Measurements from ENCODE around the gene ABCA5.

ABCA5 gene

DNA sequence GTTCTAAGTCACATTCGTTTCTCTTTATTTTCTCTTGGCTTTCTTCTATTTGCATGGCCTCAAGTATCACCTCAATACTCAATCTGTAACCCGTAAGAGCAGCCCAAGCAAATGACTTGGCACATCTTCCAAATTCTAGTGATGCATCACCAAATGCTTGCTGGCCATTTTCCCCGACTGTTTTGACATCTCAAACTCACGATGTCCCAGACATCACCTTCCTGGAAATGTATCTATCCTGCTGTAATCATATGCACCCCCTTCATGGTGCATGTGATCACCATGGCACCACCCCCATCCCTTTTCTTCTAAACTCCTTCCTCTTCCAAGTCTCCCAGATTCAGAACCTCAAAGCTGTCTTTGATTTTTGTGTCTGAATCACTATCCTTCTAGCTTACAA, 24.0 kb upstream of the ABCA5 start:
- H3K27me3 ChIP-seq (ENCODE audit: insufficient read depth, low read depth, severe bottlenecking) = no peaks in the 10 kb centered on the region
- TF ChIP-seq, protein P1, sequence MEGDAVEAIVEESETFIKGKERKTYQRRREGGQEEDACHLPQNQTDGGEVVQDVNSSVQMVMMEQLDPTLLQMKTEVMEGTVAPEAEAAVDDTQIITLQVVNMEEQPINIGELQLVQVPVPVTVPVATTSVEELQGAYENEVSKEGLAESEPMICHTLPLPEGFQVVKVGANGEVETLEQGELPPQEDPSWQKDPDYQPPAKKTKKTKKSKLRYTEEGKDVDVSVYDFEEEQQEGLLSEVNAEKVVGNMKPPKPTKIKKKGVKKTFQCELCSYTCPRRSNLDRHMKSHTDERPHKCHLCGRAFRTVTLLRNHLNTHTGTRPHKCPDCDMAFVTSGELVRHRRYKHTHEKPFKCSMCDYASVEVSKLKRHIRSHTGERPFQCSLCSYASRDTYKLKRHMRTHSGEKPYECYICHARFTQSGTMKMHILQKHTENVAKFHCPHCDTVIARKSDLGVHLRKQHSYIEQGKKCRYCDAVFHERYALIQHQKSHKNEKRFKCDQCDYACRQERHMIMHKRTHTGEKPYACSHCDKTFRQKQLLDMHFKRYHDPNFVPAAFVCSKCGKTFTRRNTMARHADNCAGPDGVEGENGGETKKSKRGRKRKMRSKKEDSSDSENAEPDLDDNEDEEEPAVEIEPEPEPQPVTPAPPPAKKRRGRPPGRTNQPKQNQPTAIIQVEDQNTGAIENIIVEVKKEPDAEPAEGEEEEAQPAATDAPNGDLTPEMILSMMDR (IDR thresholded peaks at IDR 0.05; ENCODE audit: low read depth, low read length) = no peak
- H3K4me3 ChIP-seq (ENCODE audit: low read depth, low read length) = no peak overlapping the region
- no peaks in the 10 kb centered on the region for H3K36me3 ChIP-seq
- no peak overlapping the region for H3K27ac ChIP-seq
- H3K9me3 ChIP-seq (ENCODE audit: severe bottlenecking) = peaks cover 6% of the 10 kb centered on the region
- DNase-seq = no peak

DNA sequence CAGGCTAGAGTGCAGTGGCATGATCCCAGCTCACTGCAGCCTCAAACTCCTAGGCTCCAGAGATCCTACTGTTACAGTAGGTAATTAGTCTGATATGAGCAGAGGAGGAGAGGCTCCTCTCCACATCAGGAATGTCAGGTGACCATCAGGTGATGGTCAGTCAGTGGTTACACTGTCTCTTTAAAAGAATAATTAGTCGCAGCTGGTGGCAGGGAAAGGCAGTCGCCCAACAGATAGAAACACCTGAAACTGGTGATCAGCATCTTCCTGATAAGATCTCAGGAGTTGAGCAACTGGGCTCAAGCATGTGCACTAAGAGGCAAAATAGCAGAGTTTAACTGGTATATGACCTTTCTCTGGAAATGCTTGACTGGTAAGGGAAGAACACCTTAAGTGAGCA, 21.5 kb upstream of the ABCA5 start:
- TF ChIP-seq, protein P1 (IDR thresholded peaks at IDR 0.05; ENCODE audit: low read depth, low read length) = no peak
- H3K27me3 ChIP-seq (ENCODE audit: insufficient read depth, low read depth, severe bottlenecking) = no peaks in the 10 kb centered on the region
- H3K4me3 ChIP-seq (ENCODE audit: low read depth, low read length) = no peak overlapping the region
- no peaks in the 10 kb centered on the region for H3K36me3 ChIP-seq
- no peak for DNase-seq
- H3K9me3 ChIP-seq (ENCODE audit: severe bottlenecking) = peaks cover 6% of the 10 kb centered on the region
- H3K27ac ChIP-seq = no peak overlapping the region

DNA sequence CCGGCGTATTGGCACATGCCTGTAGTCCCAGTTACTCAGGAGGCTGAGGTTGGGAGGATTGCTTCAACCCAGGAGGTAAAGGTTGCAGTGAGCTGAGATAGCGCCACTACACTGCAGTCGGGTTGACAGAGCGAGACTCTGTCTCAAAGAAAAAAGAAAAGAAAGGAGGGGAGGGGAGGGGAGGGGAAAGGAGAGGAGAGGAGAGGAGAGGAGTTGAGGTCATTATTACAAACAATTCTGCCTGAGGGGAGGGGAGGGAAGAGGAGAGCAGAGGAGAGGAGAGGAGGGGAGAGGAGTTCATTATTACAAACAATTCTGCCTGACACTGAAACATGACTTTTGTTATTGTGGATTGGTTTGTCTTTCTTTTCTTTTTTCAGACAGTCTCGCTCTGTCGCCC, 19.8 kb upstream of the ABCA5 start:
- Histone ChIP-seq H3K9me3 (ENCODE audit: severe bottlenecking) (peaks cover 6% of the 10 kb centered on the region), H3K27ac (no peak overlapping the region), H3K36me3 (no peaks in the 10 kb centered on the region), H3K4me3 (ENCODE audit: low read depth, low read length) (no peak overlapping the region), H3K27me3 (ENCODE audit: insufficient read depth, low read depth, severe bottlenecking) (no peaks in the 10 kb centered on the region)
- no peak for DNase-seq
- TF ChIP-seq, protein P1 (IDR thresholded peaks at IDR 0.05; ENCODE audit: low read depth, low read length) = no peak

DNA sequence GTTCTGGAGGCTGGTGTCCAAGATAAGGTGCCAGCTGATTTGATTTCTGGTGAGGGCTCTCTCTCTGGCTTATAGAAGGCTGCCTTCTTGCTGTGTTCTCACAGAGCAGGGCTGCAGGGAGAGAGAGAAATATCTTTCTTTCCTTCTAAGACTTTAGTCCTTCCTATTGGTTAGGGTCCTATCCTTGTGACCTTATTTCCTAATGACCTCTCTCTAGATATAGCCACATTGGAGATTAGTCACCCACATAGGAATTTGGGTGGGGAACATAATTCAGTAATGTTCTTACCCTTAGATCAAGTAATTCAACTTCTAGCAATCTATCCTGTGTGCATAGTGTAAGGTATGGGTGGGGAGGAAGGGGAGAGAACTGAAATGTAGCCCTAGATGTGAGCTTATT, 18.0 kb upstream of the ABCA5 start:
- TF ChIP-seq, protein P1 (IDR thresholded peaks at IDR 0.05; ENCODE audit: low read depth, low read length) = no peak
- DNase-seq = no peak
- Histone ChIP-seq H3K27me3 (ENCODE audit: insufficient read depth, low read depth, severe bottlenecking) (no peaks in the 10 kb centered on the region), H3K27ac (no peak overlapping the region), H3K9me3 (ENCODE audit: severe bottlenecking) (peaks cover 6% of the 10 kb centered on the region), H3K36me3 (no peaks in the 10 kb centered on the region), H3K4me3 (ENCODE audit: low read depth, low read length) (no peak overlapping the region)

DNA sequence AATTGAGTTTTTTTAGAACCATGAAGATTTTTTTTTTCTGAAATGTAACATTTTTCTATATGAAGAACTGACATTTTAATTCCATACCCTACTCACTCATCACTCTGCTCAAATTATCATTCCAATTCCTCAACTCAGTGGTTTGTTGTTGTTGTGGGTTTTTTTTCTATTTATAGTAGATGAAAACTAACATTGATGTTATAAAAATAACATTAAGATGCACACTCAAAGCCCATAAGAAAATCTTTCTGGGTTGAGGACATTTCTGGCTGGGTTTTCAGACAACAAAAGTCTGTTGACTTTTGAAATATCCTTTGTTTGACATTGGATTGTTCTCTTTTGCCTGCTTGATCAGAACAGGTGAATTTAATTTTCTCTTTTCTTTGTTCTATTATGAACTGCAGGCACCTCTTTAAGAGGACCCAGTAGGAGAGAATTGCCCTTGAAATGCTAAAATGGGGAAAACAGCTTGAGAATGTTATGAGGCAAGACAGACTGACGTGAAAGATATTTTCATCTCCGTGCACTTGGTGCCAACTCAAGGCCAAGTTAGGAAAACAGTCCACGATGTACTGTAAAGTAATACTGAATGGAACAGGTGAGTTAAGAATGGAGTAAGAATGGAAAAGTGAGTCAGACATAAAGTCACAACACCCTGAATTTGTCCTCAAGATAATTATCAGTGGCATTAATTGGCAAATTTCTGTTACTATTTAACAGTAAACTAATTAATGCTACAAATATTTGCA, 16.1 kb upstream of the ABCA5 start:
- Histone ChIP-seq H3K36me3 (no peaks in the 10 kb centered on the region), H3K27ac (no peak overlapping the region), H3K9me3 (ENCODE audit: severe bottlenecking) (no peaks in the 10 kb centered on the region), H3K27me3 (ENCODE audit: insufficient read depth, low read depth, severe bottlenecking) (no peaks in the 10 kb centered on the region), H3K4me3 (ENCODE audit: low read depth, low read length) (no peak overlapping the region)
- no peak for DNase-seq
- TF ChIP-seq, protein P1 (IDR thresholded peaks at IDR 0.05; ENCODE audit: low read depth, low read length) = no peak

DNA sequence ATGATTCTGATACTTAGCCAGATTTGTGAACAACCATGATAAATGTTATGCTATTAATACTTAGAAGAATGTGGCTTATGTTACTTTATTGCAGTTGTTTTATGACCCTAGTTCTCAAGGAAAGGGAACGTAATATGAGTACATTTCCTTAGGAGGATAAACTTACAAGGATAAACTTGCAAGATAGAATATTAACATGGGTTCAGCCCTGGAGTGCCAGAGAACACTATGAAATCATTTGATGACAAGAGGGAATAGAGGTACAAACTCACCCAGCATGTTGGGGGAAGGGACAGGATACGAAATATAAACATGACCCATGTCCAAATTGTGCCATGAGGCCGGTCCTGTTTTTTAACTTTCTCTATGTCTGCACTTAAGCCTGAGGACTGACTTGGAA, 13.0 kb upstream of the ABCA5 start:
- H3K27me3 ChIP-seq (ENCODE audit: insufficient read depth, low read depth, severe bottlenecking) = no peaks in the 10 kb centered on the region
- DNase-seq = no peak
- TF ChIP-seq, protein P1 (IDR thresholded peaks at IDR 0.05; ENCODE audit: low read depth, low read length) = no peak
- H3K27ac ChIP-seq = no peak overlapping the region
- H3K36me3 ChIP-seq = no peaks in the 10 kb centered on the region
- H3K4me3 ChIP-seq (ENCODE audit: low read depth, low read length) = no peak overlapping the region
- peaks cover 10% of the 10 kb centered on the region for H3K9me3 ChIP-seq (ENCODE audit: severe bottlenecking)
